ENCODE results near the gene CD37.
"Not testable (repeated sequence)": the region's sequence is repeated elsewhere in the genome, so short reads cannot be mapped to it uniquely, and the experiment has no call there.

DNA sequence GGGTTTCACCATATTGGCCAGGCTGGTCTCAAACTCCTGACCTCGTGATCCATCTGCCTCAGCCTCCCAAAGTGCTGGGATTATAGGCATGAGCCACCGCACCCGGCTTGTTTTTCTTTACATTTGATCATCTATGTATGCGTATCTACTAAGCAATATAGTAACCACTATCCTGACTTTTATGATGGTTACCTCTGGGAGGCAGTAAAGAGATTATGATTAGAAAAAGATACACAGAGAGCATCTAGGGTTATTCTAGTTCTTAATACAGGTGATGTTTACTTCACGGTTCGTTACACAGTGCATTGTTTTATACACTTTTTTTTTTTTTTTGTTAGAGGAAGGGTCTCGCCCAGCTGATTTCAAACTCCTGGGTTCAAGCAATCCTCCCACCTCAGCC, 28.5 kb upstream of the CD37 start:
- TF ChIP-seq, protein P1, sequence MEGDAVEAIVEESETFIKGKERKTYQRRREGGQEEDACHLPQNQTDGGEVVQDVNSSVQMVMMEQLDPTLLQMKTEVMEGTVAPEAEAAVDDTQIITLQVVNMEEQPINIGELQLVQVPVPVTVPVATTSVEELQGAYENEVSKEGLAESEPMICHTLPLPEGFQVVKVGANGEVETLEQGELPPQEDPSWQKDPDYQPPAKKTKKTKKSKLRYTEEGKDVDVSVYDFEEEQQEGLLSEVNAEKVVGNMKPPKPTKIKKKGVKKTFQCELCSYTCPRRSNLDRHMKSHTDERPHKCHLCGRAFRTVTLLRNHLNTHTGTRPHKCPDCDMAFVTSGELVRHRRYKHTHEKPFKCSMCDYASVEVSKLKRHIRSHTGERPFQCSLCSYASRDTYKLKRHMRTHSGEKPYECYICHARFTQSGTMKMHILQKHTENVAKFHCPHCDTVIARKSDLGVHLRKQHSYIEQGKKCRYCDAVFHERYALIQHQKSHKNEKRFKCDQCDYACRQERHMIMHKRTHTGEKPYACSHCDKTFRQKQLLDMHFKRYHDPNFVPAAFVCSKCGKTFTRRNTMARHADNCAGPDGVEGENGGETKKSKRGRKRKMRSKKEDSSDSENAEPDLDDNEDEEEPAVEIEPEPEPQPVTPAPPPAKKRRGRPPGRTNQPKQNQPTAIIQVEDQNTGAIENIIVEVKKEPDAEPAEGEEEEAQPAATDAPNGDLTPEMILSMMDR (IDR thresholded peaks at IDR 0.05; ENCODE audit: low read depth, low read length): not testable (repeated sequence)
- not testable (repeated sequence) for TF ChIP-seq POLR2A (IDR thresholded peaks at IDR 0.05; ENCODE audit: extremely low read depth, insufficient read length); MYC (IDR thresholded peaks at IDR 0.05; ENCODE audit: low read depth, low read length)
- TF ChIP-seq, protein P2, sequence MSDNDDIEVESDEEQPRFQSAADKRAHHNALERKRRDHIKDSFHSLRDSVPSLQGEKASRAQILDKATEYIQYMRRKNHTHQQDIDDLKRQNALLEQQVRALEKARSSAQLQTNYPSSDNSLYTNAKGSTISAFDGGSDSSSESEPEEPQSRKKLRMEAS (IDR thresholded peaks at IDR 0.05; ENCODE audit: low read depth, low read length): not testable (repeated sequence)
